Measurements from ENCODE around the gene CSNK1G3.
"Not testable (repeated sequence)": the region's sequence is repeated elsewhere in the genome, so short reads cannot be mapped to it uniquely, and the experiment has no call there.

DNA sequence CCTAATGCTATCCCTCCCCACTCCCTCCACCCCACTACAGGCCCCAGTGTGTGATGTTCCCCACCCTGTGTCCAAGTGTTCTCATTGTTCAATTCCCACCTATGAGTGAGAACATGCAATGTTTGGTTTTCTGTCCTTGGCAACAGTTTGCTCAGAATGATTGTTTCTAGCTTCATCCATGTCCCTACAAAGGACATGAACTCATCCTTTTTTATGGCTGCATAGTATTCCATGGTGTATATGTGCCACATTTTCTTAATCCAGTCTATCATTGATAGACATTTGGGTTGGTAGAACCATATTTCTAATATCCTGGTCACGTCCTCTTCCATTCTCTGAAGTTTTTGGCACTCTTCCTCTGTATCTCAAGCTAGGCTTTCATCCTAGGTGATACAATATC is 45.1 kb upstream of the CSNK1G3 start:
- TF ChIP-seq POLR2A (IDR thresholded peaks at IDR 0.05; ENCODE audit: low read length); GATA1 (IDR thresholded peaks at IDR 0.05; ENCODE audit: low read depth, low read length): not testable (repeated sequence)
